Activated naive CD8-positive, alpha-beta T cell treated with anti-CD3 and anti-CD28 coated beads, Interleukin-2, amount 50 U/mL, for 24 hours (primary cell): ENCODE results near the gene NR3C1.

Source experiments
- ATAC-seq: fragments of 150-1000 bp; cut with Tn5 transposase; one replicate; pipeline ENCODE4 v1.10.0; 2021
- DNase-seq: peaks from one replicate; pipeline ENCODE4 v3.0.0; 2021
- H3K27ac Mint-ChIP-seq: one replicate; pipeline ENCODE4 v1.8.0; 2021; ENCODE audit warnings: mild to moderate bottlenecking, mixed read lengths
- H3K27me3 Mint-ChIP-seq: one replicate; pipeline ENCODE4 v1.8.0; 2021; ENCODE audit warnings: mixed read lengths
- H3K36me3 Mint-ChIP-seq: one replicate; pipeline ENCODE4 v1.8.0; 2021; ENCODE audit warnings: low read depth, mixed read lengths
- H3K4me1 Mint-ChIP-seq: one replicate; pipeline ENCODE4 v1.8.0; 2021; ENCODE audit warnings: mixed read lengths
- H3K4me3 Mint-ChIP-seq: one replicate; pipeline ENCODE4 v1.8.0; 2021; ENCODE audit warnings: mild to moderate bottlenecking, moderate library complexity, mixed read lengths
- H3K9me3 Mint-ChIP-seq: one replicate; pipeline ENCODE4 v1.8.0; 2021; ENCODE audit warnings: mixed read lengths

The NR3C1 gene

GRCh38 chr5:143284002-143284401 is 119.5 kb downstream of the NR3C1 start:
- Mint-ChIP-seq H3K27ac (no peak overlapping the region), H3K27me3 (no peaks in the 10 kb centered on the region), H3K4me1 (peaks cover 4% of the 10 kb centered on the region), H3K4me3 (no peak overlapping the region), H3K36me3 (peaks cover 67% of the 10 kb centered on the region), H3K9me3 (no peaks in the 10 kb centered on the region)
- DNase-seq: no peak
- no peak for ATAC-seq

GRCh38 chr5:143281226-143281625 is 122.3 kb downstream of the NR3C1 start:
- no peak for DNase-seq
- H3K27me3 Mint-ChIP-seq: no peaks in the 10 kb centered on the region
- H3K36me3 Mint-ChIP-seq: peaks cover 53% of the 10 kb centered on the region
- H3K4me1 Mint-ChIP-seq: peaks cover 7% of the 10 kb centered on the region
- H3K9me3 Mint-ChIP-seq: no peaks in the 10 kb centered on the region
- no peak for ATAC-seq
- H3K4me3 Mint-ChIP-seq: no peak overlapping the region
- H3K27ac Mint-ChIP-seq: no peak overlapping the region

GRCh38 chr5:143279698-143280097 is 123.8 kb downstream of the NR3C1 start:
- no peak overlapping the region for H3K4me3 Mint-ChIP-seq
- peaks cover 9% of the 10 kb centered on the region for H3K4me1 Mint-ChIP-seq
- ATAC-seq (no peak), DNase-seq (no peak)
- no peaks in the 10 kb centered on the region for H3K9me3 Mint-ChIP-seq
- peaks cover 53% of the 10 kb centered on the region for H3K36me3 Mint-ChIP-seq
- no peak overlapping the region for H3K27ac Mint-ChIP-seq
- H3K27me3 Mint-ChIP-seq: no peaks in the 10 kb centered on the region

GRCh38 chr5:143277536-143277935 is 126.0 kb downstream of the NR3C1 start:
- Mint-ChIP-seq H3K27me3 (no peaks in the 10 kb centered on the region), H3K27ac (no peak overlapping the region), H3K36me3 (peaks cover 35% of the 10 kb centered on the region), H3K4me3 (no peak overlapping the region), H3K4me1 (peaks cover 9% of the 10 kb centered on the region), H3K9me3 (no peaks in the 10 kb centered on the region)
- no peak for DNase-seq
- ATAC-seq: no peak

- Mint-ChIP-seq H3K4me1 (peaks cover 9% of the 10 kb centered on the region), H3K27ac (no peak overlapping the region), H3K4me3 (no peak overlapping the region), H3K9me3 (no peaks in the 10 kb centered on the region), H3K27me3 (no peaks in the 10 kb centered on the region), H3K36me3 (peaks cover 22% of the 10 kb centered on the region)
- DNase-seq (no peak), ATAC-seq (no peak)
Observed at GRCh38 chr5:143275512-143276363, 127.7 kb downstream of the NR3C1 start.

GRCh38 chr5:143274952-143275351 is 128.5 kb downstream of the NR3C1 start:
- ATAC-seq (no peak), DNase-seq (no peak)
- no peaks in the 10 kb centered on the region for H3K9me3 Mint-ChIP-seq
- H3K36me3 Mint-ChIP-seq: peaks cover 18% of the 10 kb centered on the region
- H3K27ac Mint-ChIP-seq: no peak overlapping the region
- peaks cover 9% of the 10 kb centered on the region for H3K4me1 Mint-ChIP-seq
- no peaks in the 10 kb centered on the region for H3K27me3 Mint-ChIP-seq
- H3K4me3 Mint-ChIP-seq: no peak overlapping the region

GRCh38 chr5:143271431-143271830 is 132.1 kb downstream of the NR3C1 start:
- no peak for DNase-seq
- Mint-ChIP-seq H3K27me3 (no peaks in the 10 kb centered on the region), H3K27ac (no peak overlapping the region), H3K36me3 (peaks cover 10% of the 10 kb centered on the region), H3K4me3 (no peak overlapping the region), H3K9me3 (peaks cover 27% of the 10 kb centered on the region), H3K4me1 (peaks cover 7% of the 10 kb centered on the region)
- ATAC-seq: no peak

- Mint-ChIP-seq H3K36me3 (peaks cover 3% of the 10 kb centered on the region), H3K27me3 (no peaks in the 10 kb centered on the region), H3K27ac (no peak overlapping the region), H3K4me3 (no peak overlapping the region), H3K4me1 (peaks cover 1% of the 10 kb centered on the region), H3K9me3 (peaks cover 36% of the 10 kb centered on the region)
- ATAC-seq (no peak), DNase-seq (no peak)
Observed at GRCh38 chr5:143268388-143268787, 135.1 kb downstream of the NR3C1 start.

GRCh38 chr5:143267186-143267585 is 136.3 kb downstream of the NR3C1 start:
- ATAC-seq (no peak), DNase-seq (no peak)
- Mint-ChIP-seq H3K9me3 (peaks cover 42% of the 10 kb centered on the region), H3K27ac (no peak overlapping the region), H3K4me3 (no peak overlapping the region), H3K36me3 (peaks cover 3% of the 10 kb centered on the region), H3K4me1 (peaks cover 8% of the 10 kb centered on the region), H3K27me3 (no peaks in the 10 kb centered on the region)

- Mint-ChIP-seq H3K27ac (no peak overlapping the region), H3K4me1 (peaks cover 20% of the 10 kb centered on the region), H3K9me3 (peaks cover 48% of the 10 kb centered on the region), H3K4me3 (no peak overlapping the region), H3K27me3 (no peaks in the 10 kb centered on the region), H3K36me3 (peaks cover 2% of the 10 kb centered on the region)
- DNase-seq: no peak
- no peak for ATAC-seq
Observed at GRCh38 chr5:143265995-143266394, 137.5 kb downstream of the NR3C1 start.

- H3K27me3 Mint-ChIP-seq: no peaks in the 10 kb centered on the region
- peaks cover 22% of the 10 kb centered on the region for H3K4me1 Mint-ChIP-seq
- no peak for ATAC-seq
- no peak overlapping the region for H3K27ac Mint-ChIP-seq
- no peak for DNase-seq
- peaks cover 2% of the 10 kb centered on the region for H3K36me3 Mint-ChIP-seq
- no peak overlapping the region for H3K4me3 Mint-ChIP-seq
- H3K9me3 Mint-ChIP-seq: peaks cover 40% of the 10 kb centered on the region
Observed at GRCh38 chr5:143263272-143263810, 140.1 kb downstream of the NR3C1 start.

- DNase-seq (no peak), ATAC-seq (peak; percentile 60)
- no peaks in the 10 kb centered on the region for H3K27me3 Mint-ChIP-seq
- no peaks in the 10 kb centered on the region for H3K36me3 Mint-ChIP-seq
- H3K4me3 Mint-ChIP-seq: no peak overlapping the region
- H3K27ac Mint-ChIP-seq: no peak overlapping the region
- peaks cover 32% of the 10 kb centered on the region for H3K9me3 Mint-ChIP-seq
- peaks cover 22% of the 10 kb centered on the region for H3K4me1 Mint-ChIP-seq
Observed at GRCh38 chr5:143262393-143263174, 140.9 kb downstream of the NR3C1 start.

GRCh38 chr5:143261748-143262392 is 141.6 kb downstream of the NR3C1 start:
- H3K36me3 Mint-ChIP-seq: no peaks in the 10 kb centered on the region
- ATAC-seq: peak; percentile 90
- no peak overlapping the region for H3K4me3 Mint-ChIP-seq
- peak overlapping the region; percentile 36 for H3K27ac Mint-ChIP-seq
- peaks cover 25% of the 10 kb centered on the region for H3K9me3 Mint-ChIP-seq
- peak; percentile 11 for DNase-seq
- H3K27me3 Mint-ChIP-seq: no peaks in the 10 kb centered on the region
- peaks cover 22% of the 10 kb centered on the region for H3K4me1 Mint-ChIP-seq

GRCh38 chr5:143259254-143259605 is 144.3 kb downstream of the NR3C1 start:
- no peak overlapping the region for H3K4me3 Mint-ChIP-seq
- DNase-seq (no peak), ATAC-seq (no peak)
- H3K27me3 Mint-ChIP-seq: no peaks in the 10 kb centered on the region
- peaks cover 22% of the 10 kb centered on the region for H3K4me1 Mint-ChIP-seq
- H3K9me3 Mint-ChIP-seq: peaks cover 12% of the 10 kb centered on the region
- H3K36me3 Mint-ChIP-seq: no peaks in the 10 kb centered on the region
- no peak overlapping the region for H3K27ac Mint-ChIP-seq
